Liver (tissue), 9 donors: ENCODE data around the gene INTS1. TPM values are rescaled to one million over a fixed set of nuclear protein-coding genes. Genes with fewer than 3 reads are reported as not detected.

Experiments
- DNase-seq: peaks from one replicate; pipeline ENCODE4 v3.0.0-alpha.2; 2017; ENCODE audit warnings: low spot score
- H3K27ac ChIP-seq, 2 donors: one replicate each; pipeline ENCODE4 v1.7.0; 2013; ENCODE audit warnings: inconsistent platforms in 2 of 2, low read length in 2 of 2, control low read depth in 1 of 2, low read depth in 1 of 2, mild to moderate bottlenecking in 1 of 2
- H3K27me3 ChIP-seq, 4 donors: one replicate each; pipeline versions ENCODE4 v1.6.1 to v1.7.0; 2013; ENCODE audit warnings: low read length in 3 of 4, inconsistent platforms in 1 of 4, mild to moderate bottlenecking in 1 of 4, moderate library complexity in 1 of 4; ENCODE audit not compliant: control insufficient read depth in 4 of 4, insufficient read depth in 4 of 4
- H3K36me3 ChIP-seq, 4 donors: one replicate each; pipeline versions ENCODE4 v1.6.1 to v1.7.0; 2013; ENCODE audit warnings: low read length in 3 of 4, mild to moderate bottlenecking in 3 of 4, low read depth in 1 of 4, moderate library complexity in 1 of 4; ENCODE audit not compliant: control insufficient read depth in 4 of 4, insufficient read depth in 3 of 4
- H3K4me1 ChIP-seq, 4 donors: one replicate each; pipeline versions ENCODE4 v1.6.1 to v1.7.0; 2013; ENCODE audit warnings: low read length in 3 of 4, mild to moderate bottlenecking in 3 of 4, moderate library complexity in 1 of 4; ENCODE audit not compliant: control insufficient read depth in 4 of 4, insufficient read depth in 4 of 4
- H3K4me3 ChIP-seq, 3 donors: one replicate each; pipeline versions ENCODE4 v1.6.1 to v1.7.0; 2013; ENCODE audit warnings: low read length in 3 of 3, control low read depth in 1 of 3, low read depth in 1 of 3, mild to moderate bottlenecking in 1 of 3
- H3K9ac ChIP-seq, 2 donors: one replicate each; pipeline ENCODE4 v1.7.0; 2013; ENCODE audit warnings: low read length in 2 of 2, mild to moderate bottlenecking in 2 of 2, moderate library complexity in 2 of 2, control low read depth in 1 of 2, low read depth in 1 of 2
- H3K9me3 ChIP-seq, 4 donors: one replicate each; pipeline versions ENCODE4 v1.6.1 to v1.7.0; 2013; ENCODE audit warnings: low read length in 3 of 4; ENCODE audit not compliant: control insufficient read depth in 4 of 4
- CTCF ChIP-seq: fragments of 150-350 bp; IDR thresholded peaks from 2 replicates; pipeline ENCODE4 v1.5.1; 2017; ENCODE audit warnings: improper control_type of control experiment, low read depth, low read length; ENCODE audit not compliant: missing input control
- EGR1 ChIP-seq, 2 donors: IDR thresholded peaks; 2 replicates each; pipeline ENCODE4 v1.6.1; 2016 to 2018; ENCODE audit warnings: antibody characterized with exemption in 2 of 2, low read depth in 2 of 2
- FOXA1 ChIP-seq: IDR thresholded peaks from 2 replicates; pipeline ENCODE4 v1.6.1; 2016; ENCODE audit warnings: antibody characterized with exemption
- FOXA2 ChIP-seq: IDR thresholded peaks from 2 replicates; pipeline ENCODE4 v1.6.1; 2016; ENCODE audit warnings: antibody characterized with exemption
- GABPA ChIP-seq, 2 donors: IDR thresholded peaks in 1 of 2; conservative IDR thresholded peaks in 1 of 2; 2 replicates each; pipeline ENCODE4 v1.6.1; 2016; ENCODE audit warnings: antibody characterized with exemption in 2 of 2, mild to moderate bottlenecking in 1 of 2, moderate library complexity in 1 of 2
- HNF4A ChIP-seq, 2 donors: conservative IDR thresholded peaks; 2 replicates each; pipeline ENCODE4 v1.6.1; 2016; ENCODE audit warnings: antibody characterized with exemption in 2 of 2, mild to moderate bottlenecking in 2 of 2
- HNF4G ChIP-seq: IDR thresholded peaks from 2 replicates; pipeline ENCODE4 v1.6.1; 2016; ENCODE audit warnings: antibody characterized with exemption
- JUND ChIP-seq, 2 donors: IDR thresholded peaks; 2 replicates each; pipeline ENCODE4 v1.6.1; 2016; ENCODE audit warnings: antibody characterized with exemption in 2 of 2
- NR2F2 ChIP-seq: IDR thresholded peaks from 2 replicates; pipeline ENCODE4 v1.6.1; 2016; ENCODE audit warnings: antibody characterized with exemption
- RAD21 ChIP-seq, 2 donors: IDR thresholded peaks; 2 replicates each; pipeline ENCODE4 v1.6.1; 2016; ENCODE audit warnings: antibody characterized with exemption in 2 of 2, mild to moderate bottlenecking in 2 of 2
- RXRA ChIP-seq, 2 donors: IDR thresholded peaks; 2 replicates each; pipeline ENCODE4 v1.6.1; 2017 to 2018; ENCODE audit warnings: antibody characterized with exemption in 2 of 2, mild to moderate bottlenecking in 1 of 2
- SP1 ChIP-seq: IDR thresholded peaks from 2 replicates; pipeline ENCODE4 v1.6.1; 2018; ENCODE audit warnings: antibody characterized with exemption, mild to moderate bottlenecking
- TAF1 ChIP-seq: conservative IDR thresholded peaks from 2 replicates; pipeline ENCODE4 v1.6.1; 2016; ENCODE audit warnings: antibody characterized with exemption, mild to moderate bottlenecking
- YY1 ChIP-seq: IDR thresholded peaks from 2 replicates; pipeline ENCODE4 v1.6.1; 2016; ENCODE audit warnings: antibody characterized with exemption, mild to moderate bottlenecking
- WGBS: extraction: QIAGEN DNeasy Blood & Tissue Kit; methylation state at CpG from one replicate; pipeline ENCODE4 v1.1.7; 2013; 5-methylcytosine and 5-hydroxymethylcytosine counted together
- polyA plus RNA-seq, 2 donors: library from polyadenylated mRNA; stranded (reverse) in 1 of 2; unstranded in 1 of 2; fragments of 200-250 nt in 1 of 2; fragments of >200 nt in 1 of 2; fragmentation: Nextera tagmentation in 1 of 2; extraction: Ambion mirVana in 1 of 2; gene quantifications; one replicate each; pipeline versions ENCODE4 v1.2.1 to v1.2.3, GENCODE V29; 2013 to 2015
- total RNA-seq, 2 donors: library from RNA; depleted of rRNA; stranded (reverse); fragments of >200 nt; gene quantifications; one replicate each; pipeline ENCODE4 v1.2.3, GENCODE V29; 2014
- TF ChIP-seq, protein P1 (sequence below): IDR thresholded peaks from 2 replicates; pipeline ENCODE4 v1.6.1; 2016; ENCODE audit warnings: antibody characterized with exemption
- TF ChIP-seq, protein P2 (sequence below): IDR thresholded peaks from 2 replicates; pipeline ENCODE4 v1.6.1; 2016; ENCODE audit warnings: antibody characterized with exemption, mild to moderate bottlenecking
- TF ChIP-seq, protein P3 (sequence below): IDR thresholded peaks from 2 replicates; pipeline ENCODE4 v1.6.1; 2016; ENCODE audit warnings: antibody characterized with exemption
- TF ChIP-seq, protein P4 (sequence below): IDR thresholded peaks from 2 replicates; pipeline ENCODE4 v1.6.1; 2016; ENCODE audit warnings: antibody characterized with exemption
- donor health status: healthy.
- donor health status: healthy.
- donor health status: healthy.
- donor health status: healthy.
- donor health status: healthy.

Gene INTS1
- total and polyA plus RNA-seq, 4 donors = 14.6 to 37.9 (median 30.7) TPM

- 97% methylated on average over 19 of the region's 19 CpGs for WGBS
- no peak overlapping the region for H3K9ac ChIP-seq
- no peak overlapping the region for H3K4me3 ChIP-seq
- peaks cover 15 to 82% (median 23%) of the 10 kb centered on the region in 4 donors for H3K36me3 ChIP-seq
- DNase-seq = no peak
- no peaks in the 10 kb centered on the region for H3K9me3 ChIP-seq
- no peaks in the 10 kb centered on the region for H3K27me3 ChIP-seq
- no peaks in the 10 kb centered on the region for H3K4me1 ChIP-seq
- no peak overlapping the region for H3K27ac ChIP-seq
- TF ChIP-seq NR2F2 (no peak), HNF4G (no peak), TAF1 (no peak), SP1 (no peak), HNF4A (conservative IDR thresholded peaks at IDR 0.05) (no peak), CTCF (no peak), YY1 (no peak), RXRA (IDR thresholded peaks at IDR 0.05) (no peak), JUND (IDR thresholded peaks at IDR 0.05) (no peak), FOXA1 (no peak)
- TF ChIP-seq, protein P1, sequence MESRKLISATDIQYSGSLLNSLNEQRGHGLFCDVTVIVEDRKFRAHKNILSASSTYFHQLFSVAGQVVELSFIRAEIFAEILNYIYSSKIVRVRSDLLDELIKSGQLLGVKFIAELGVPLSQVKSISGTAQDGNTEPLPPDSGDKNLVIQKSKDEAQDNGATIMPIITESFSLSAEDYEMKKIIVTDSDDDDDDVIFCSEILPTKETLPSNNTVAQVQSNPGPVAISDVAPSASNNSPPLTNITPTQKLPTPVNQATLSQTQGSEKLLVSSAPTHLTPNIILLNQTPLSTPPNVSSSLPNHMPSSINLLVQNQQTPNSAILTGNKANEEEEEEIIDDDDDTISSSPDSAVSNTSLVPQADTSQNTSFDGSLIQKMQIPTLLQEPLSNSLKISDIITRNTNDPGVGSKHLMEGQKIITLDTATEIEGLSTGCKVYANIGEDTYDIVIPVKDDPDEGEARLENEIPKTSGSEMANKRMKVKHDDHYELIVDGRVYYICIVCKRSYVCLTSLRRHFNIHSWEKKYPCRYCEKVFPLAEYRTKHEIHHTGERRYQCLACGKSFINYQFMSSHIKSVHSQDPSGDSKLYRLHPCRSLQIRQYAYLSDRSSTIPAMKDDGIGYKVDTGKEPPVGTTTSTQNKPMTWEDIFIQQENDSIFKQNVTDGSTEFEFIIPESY = no peak
- TF ChIP-seq, protein P2, sequence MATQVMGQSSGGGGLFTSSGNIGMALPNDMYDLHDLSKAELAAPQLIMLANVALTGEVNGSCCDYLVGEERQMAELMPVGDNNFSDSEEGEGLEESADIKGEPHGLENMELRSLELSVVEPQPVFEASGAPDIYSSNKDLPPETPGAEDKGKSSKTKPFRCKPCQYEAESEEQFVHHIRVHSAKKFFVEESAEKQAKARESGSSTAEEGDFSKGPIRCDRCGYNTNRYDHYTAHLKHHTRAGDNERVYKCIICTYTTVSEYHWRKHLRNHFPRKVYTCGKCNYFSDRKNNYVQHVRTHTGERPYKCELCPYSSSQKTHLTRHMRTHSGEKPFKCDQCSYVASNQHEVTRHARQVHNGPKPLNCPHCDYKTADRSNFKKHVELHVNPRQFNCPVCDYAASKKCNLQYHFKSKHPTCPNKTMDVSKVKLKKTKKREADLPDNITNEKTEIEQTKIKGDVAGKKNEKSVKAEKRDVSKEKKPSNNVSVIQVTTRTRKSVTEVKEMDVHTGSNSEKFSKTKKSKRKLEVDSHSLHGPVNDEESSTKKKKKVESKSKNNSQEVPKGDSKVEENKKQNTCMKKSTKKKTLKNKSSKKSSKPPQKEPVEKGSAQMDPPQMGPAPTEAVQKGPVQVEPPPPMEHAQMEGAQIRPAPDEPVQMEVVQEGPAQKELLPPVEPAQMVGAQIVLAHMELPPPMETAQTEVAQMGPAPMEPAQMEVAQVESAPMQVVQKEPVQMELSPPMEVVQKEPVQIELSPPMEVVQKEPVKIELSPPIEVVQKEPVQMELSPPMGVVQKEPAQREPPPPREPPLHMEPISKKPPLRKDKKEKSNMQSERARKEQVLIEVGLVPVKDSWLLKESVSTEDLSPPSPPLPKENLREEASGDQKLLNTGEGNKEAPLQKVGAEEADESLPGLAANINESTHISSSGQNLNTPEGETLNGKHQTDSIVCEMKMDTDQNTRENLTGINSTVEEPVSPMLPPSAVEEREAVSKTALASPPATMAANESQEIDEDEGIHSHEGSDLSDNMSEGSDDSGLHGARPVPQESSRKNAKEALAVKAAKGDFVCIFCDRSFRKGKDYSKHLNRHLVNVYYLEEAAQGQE = no peak
- TF ChIP-seq, protein P3, sequence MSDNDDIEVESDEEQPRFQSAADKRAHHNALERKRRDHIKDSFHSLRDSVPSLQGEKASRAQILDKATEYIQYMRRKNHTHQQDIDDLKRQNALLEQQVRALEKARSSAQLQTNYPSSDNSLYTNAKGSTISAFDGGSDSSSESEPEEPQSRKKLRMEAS = no peak
- TF ChIP-seq, protein P4, sequence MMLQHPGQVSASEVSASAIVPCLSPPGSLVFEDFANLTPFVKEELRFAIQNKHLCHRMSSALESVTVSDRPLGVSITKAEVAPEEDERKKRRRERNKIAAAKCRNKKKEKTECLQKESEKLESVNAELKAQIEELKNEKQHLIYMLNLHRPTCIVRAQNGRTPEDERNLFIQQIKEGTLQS = no peak
Measured at GRCh38 chr7:1485156-1485555, 19.0 kb downstream of the INTS1 start.

- no peaks in the 10 kb centered on the region for H3K27me3 ChIP-seq
- 90% methylated on average over 12 of the region's 12 CpGs for WGBS
- peaks cover 15 to 82% (median 21%) of the 10 kb centered on the region in 4 donors for H3K36me3 ChIP-seq
- no peak overlapping the region for H3K27ac ChIP-seq
- no peak for DNase-seq
- TF ChIP-seq RAD21 (IDR thresholded peaks at IDR 0.05) = no peak
- TF ChIP-seq, protein P3 = no peak
- TF ChIP-seq GABPA (IDR thresholded peaks at IDR 0.05 in 1 of 2, conservative IDR thresholded peaks at IDR 0.05 in 1 of 2) = no peak
- no peak for TF ChIP-seq YY1
- TF ChIP-seq FOXA1 = no peak
- TF ChIP-seq SP1 = no peak
- no peak for TF ChIP-seq HNF4G
- TF ChIP-seq CTCF = no peak
- no peak for TF ChIP-seq FOXA2
- TF ChIP-seq EGR1 (IDR thresholded peaks at IDR 0.05; ENCODE audit: low read depth in 2 of 2) = no peak
- no peaks in the 10 kb centered on the region for H3K9me3 ChIP-seq
- no peak overlapping the region for H3K9ac ChIP-seq
- H3K4me1 ChIP-seq = no peaks in the 10 kb centered on the region
- no peak overlapping the region for H3K4me3 ChIP-seq
Measured at GRCh38 chr7:1484569-1484968, 19.6 kb downstream of the INTS1 start.
